ENCODE measurements around the gene TP63. TPM values are rescaled to one million over a fixed set of nuclear protein-coding genes. Genes with fewer than 3 reads are reported as not detected.

Gene TP63
- polyA plus RNA-seq, 1 donor from 2014 or later = 0.12 TPM

DNA sequence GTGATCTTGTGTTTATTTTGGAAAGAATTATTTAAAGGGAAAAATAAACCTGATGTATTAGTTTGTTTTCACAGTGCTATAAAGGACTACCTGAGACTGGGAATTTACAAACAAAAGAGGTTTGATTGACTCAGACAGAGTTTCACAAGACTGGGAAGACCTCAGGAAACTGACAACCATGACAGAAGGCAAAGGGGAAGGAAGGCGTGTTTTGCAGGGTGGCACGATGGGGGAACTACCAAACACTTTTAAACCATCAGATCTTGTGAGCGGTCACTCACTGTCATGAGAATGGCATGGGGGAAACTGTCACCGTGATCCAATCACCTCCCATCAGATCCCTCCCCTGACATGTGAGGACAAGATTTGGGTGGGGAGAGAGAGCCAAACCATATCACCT, 87.0 kb downstream of the TP63 start (continued):
- TF ChIP-seq POLR2AphosphoS5 (IDR thresholded peaks at IDR 0.05) = no peak

DNA sequence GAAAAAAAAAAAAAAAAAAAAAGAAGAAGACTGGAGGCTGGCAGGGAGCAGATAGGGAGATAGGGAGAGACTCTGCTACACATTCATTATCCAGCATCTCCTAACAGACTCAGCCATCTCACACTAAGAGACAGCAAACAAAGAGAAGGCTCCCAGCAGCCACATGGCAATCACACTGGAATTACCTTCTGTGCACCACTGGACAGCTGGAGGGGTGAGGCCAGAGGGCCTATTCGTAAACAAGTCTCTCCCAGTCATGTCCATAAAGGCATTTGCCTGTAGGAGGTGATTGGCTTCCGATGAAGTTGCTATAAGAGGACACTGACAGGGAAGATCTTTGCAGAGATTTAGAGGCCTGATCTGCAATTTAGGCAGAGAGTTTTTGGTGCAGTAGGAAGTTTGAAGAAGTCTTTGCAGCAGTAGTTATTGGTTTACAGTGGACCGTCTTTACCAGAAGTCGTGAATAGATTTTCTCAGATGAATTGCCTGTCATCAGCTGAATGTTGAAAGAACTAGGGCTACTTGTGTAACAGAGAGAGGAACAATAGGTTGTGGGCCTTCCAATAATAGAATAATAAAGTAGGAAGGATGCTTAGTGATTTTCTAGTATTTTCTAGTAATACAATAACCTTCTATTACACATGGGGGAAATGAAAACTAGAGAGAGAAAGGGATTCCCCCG, 89.7 kb downstream of the TP63 start:
- no peak overlapping the region for H3K9ac ChIP-seq (ENCODE audit: low read length)
- no peaks in the 10 kb centered on the region for H3K79me2 ChIP-seq (replicated peaks; ENCODE audit: insufficient read depth, low read length)
- no peak overlapping the region for H2AFZ ChIP-seq (ENCODE audit: low read depth, low read length)
- H4K20me1 ChIP-seq (ENCODE audit: insufficient read depth) = no peaks in the 10 kb centered on the region
- no peaks in the 10 kb centered on the region for H3K27me3 ChIP-seq (ENCODE audit: insufficient read depth, low read depth, low read length)
- TF ChIP-seq TAF1 (IDR thresholded peaks at IDR 0.05; ENCODE audit: low read depth) (no peak), EP300 (conservative IDR thresholded peaks at IDR 0.05; ENCODE audit: poor library complexity, severe bottlenecking) (no peak), POLR2AphosphoS5 (IDR thresholded peaks at IDR 0.05) (no peak), EZH2 (IDR thresholded peaks at IDR 0.05; ENCODE audit: borderline replicate concordance, insufficient read depth, low read length, poor library complexity, severe bottlenecking) (no peak), SMC3 (conservative IDR thresholded peaks at IDR 0.05; ENCODE audit: poor library complexity) (no peak), MXI1 (conservative IDR thresholded peaks at IDR 0.05; ENCODE audit: poor library complexity, severe bottlenecking) (no peak), RAD21 (conservative IDR thresholded peaks at IDR 0.05) (no peak)
- TF ChIP-seq, protein P1, sequence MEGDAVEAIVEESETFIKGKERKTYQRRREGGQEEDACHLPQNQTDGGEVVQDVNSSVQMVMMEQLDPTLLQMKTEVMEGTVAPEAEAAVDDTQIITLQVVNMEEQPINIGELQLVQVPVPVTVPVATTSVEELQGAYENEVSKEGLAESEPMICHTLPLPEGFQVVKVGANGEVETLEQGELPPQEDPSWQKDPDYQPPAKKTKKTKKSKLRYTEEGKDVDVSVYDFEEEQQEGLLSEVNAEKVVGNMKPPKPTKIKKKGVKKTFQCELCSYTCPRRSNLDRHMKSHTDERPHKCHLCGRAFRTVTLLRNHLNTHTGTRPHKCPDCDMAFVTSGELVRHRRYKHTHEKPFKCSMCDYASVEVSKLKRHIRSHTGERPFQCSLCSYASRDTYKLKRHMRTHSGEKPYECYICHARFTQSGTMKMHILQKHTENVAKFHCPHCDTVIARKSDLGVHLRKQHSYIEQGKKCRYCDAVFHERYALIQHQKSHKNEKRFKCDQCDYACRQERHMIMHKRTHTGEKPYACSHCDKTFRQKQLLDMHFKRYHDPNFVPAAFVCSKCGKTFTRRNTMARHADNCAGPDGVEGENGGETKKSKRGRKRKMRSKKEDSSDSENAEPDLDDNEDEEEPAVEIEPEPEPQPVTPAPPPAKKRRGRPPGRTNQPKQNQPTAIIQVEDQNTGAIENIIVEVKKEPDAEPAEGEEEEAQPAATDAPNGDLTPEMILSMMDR (IDR thresholded peaks at IDR 0.05; ENCODE audit: poor library complexity, severe bottlenecking) = no peak
- TF ChIP-seq, protein P2, sequence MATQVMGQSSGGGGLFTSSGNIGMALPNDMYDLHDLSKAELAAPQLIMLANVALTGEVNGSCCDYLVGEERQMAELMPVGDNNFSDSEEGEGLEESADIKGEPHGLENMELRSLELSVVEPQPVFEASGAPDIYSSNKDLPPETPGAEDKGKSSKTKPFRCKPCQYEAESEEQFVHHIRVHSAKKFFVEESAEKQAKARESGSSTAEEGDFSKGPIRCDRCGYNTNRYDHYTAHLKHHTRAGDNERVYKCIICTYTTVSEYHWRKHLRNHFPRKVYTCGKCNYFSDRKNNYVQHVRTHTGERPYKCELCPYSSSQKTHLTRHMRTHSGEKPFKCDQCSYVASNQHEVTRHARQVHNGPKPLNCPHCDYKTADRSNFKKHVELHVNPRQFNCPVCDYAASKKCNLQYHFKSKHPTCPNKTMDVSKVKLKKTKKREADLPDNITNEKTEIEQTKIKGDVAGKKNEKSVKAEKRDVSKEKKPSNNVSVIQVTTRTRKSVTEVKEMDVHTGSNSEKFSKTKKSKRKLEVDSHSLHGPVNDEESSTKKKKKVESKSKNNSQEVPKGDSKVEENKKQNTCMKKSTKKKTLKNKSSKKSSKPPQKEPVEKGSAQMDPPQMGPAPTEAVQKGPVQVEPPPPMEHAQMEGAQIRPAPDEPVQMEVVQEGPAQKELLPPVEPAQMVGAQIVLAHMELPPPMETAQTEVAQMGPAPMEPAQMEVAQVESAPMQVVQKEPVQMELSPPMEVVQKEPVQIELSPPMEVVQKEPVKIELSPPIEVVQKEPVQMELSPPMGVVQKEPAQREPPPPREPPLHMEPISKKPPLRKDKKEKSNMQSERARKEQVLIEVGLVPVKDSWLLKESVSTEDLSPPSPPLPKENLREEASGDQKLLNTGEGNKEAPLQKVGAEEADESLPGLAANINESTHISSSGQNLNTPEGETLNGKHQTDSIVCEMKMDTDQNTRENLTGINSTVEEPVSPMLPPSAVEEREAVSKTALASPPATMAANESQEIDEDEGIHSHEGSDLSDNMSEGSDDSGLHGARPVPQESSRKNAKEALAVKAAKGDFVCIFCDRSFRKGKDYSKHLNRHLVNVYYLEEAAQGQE (IDR thresholded peaks at IDR 0.05; ENCODE audit: borderline replicate concordance) = no peak
- no peak overlapping the region for H3K4me3 ChIP-seq (ENCODE audit: low read length)
- no peaks in the 10 kb centered on the region for H3F3A ChIP-seq (ENCODE audit: insufficient read depth, low read length, poor library complexity, severe bottlenecking)
- no peaks in the 10 kb centered on the region for H3K36me3 ChIP-seq (ENCODE audit: insufficient read depth, low read length)
- no peaks in the 10 kb centered on the region for H3K9me2 ChIP-seq (ENCODE audit: insufficient read depth, low read length)
- H3K27ac ChIP-seq (ENCODE audit: low read length) = no peak overlapping the region
- no peak overlapping the region for H3K4me2 ChIP-seq (ENCODE audit: low read length)
- H3K9me3 ChIP-seq (ENCODE audit: low read length) = no peaks in the 10 kb centered on the region

DNA sequence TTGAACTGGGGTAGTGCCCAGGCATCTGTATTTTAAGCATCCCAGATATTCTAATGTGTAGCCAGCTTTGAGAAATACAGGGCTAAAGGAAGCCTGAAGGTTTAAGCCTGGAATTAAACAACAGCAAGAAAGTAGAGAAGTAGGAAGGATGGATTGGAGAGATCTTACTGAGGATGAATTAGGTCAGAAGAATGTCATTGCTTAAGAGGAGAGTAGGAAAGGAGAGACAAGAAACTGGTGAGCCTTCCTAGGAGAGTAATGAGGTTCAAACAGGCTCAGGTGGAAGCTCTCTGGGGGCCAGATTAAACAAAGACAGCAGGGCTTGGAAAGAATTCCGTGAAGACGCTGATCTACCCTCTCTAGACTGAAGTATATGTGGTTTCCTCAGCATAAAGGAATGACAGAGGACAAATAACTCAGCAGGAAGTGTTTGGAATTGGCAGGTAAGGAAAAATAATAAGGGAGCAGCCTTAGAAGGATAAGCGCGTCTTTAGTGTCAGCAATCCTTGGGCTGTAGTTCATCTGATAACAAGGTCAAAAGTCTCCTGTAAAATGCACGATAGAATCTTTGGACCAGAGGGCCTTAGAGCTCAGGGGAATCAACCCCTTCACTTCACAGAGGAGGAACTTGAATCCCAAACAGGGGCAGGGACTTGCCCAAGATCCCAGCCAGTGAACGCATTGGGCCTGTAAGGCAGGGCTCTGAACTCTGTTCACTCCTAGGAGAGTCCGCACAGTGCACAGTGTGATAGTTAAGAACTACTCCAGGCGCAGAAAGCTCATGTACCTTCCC, 90.9 kb downstream of the TP63 start:
- Histone ChIP-seq H3K9me2 (ENCODE audit: insufficient read depth, low read length) (no peaks in the 10 kb centered on the region), H3K79me2 (replicated peaks; ENCODE audit: insufficient read depth, low read length) (no peaks in the 10 kb centered on the region), H3K27me3 (ENCODE audit: insufficient read depth, low read depth, low read length) (no peaks in the 10 kb centered on the region), H3K27ac (ENCODE audit: low read length) (no peak overlapping the region), H3K4me3 (ENCODE audit: low read length) (no peak overlapping the region), H3K36me3 (ENCODE audit: insufficient read depth, low read length) (no peaks in the 10 kb centered on the region), H3F3A (ENCODE audit: insufficient read depth, low read length, poor library complexity, severe bottlenecking) (no peaks in the 10 kb centered on the region), H3K9ac (ENCODE audit: low read length) (no peak overlapping the region), H3K9me3 (ENCODE audit: low read length) (no peaks in the 10 kb centered on the region), H3K4me2 (ENCODE audit: low read length) (no peak overlapping the region), H4K20me1 (ENCODE audit: insufficient read depth) (no peaks in the 10 kb centered on the region), H2AFZ (ENCODE audit: low read depth, low read length) (no peak overlapping the region)
- TF ChIP-seq, protein P2 (IDR thresholded peaks at IDR 0.05; ENCODE audit: borderline replicate concordance) = no peak
- peak; percentile 18 for TF ChIP-seq POLR2AphosphoS5 (IDR thresholded peaks at IDR 0.05)
- no peak for TF ChIP-seq EP300 (conservative IDR thresholded peaks at IDR 0.05; ENCODE audit: poor library complexity, severe bottlenecking)
- TF ChIP-seq TAF1 (IDR thresholded peaks at IDR 0.05; ENCODE audit: low read depth) = no peak
